Spinal cord (tissue), 10 donors: ENCODE results near the gene SLC39A5. TPM values are rescaled to one million over a fixed set of nuclear protein-coding genes. Genes with fewer than 3 reads are reported as not detected.
"Not testable (repeated sequence)": the region's sequence is repeated elsewhere in the genome, so short reads cannot be mapped to it uniquely, and the experiment has no call there.

Experiments used
- DNase-seq, 6 donors: peaks; one replicate each; pipeline versions ENCODE4 v3.0.0 to v3.0.0-alpha.2; 2013 to 2015; ENCODE audit warnings: low spot score in 6 of 6, low read depth in 4 of 6
- H3K27ac ChIP-seq: one replicate; pipeline ENCODE4 v1.5.1; 2013; ENCODE audit warnings: low read depth, low read length, control low read depth
- H3K27me3 ChIP-seq: one replicate; pipeline ENCODE4 v1.6.1; 2013; ENCODE audit warnings: low read length; ENCODE audit not compliant: control insufficient read depth, insufficient read depth
- H3K36me3 ChIP-seq: one replicate; pipeline ENCODE4 v1.6.1; 2013; ENCODE audit warnings: low read length; ENCODE audit not compliant: control insufficient read depth, insufficient read depth
- H3K4me1 ChIP-seq: one replicate; pipeline ENCODE4 v1.6.1; 2013; ENCODE audit warnings: low read length; ENCODE audit not compliant: control insufficient read depth, insufficient read depth
- H3K4me3 ChIP-seq: one replicate; pipeline ENCODE4 v1.5.1; 2013; ENCODE audit warnings: low read depth, low read length, control low read depth
- H3K9me3 ChIP-seq: one replicate; pipeline ENCODE4 v1.6.1; 2013; ENCODE audit warnings: low read length; ENCODE audit not compliant: control insufficient read depth, insufficient read depth
- WGBS: methylation state at CpG from one replicate; pipeline ENCODE4 v1.1.5; 2013; ENCODE audit warnings: missing lambda C conversion rate; ENCODE audit not compliant: insufficient coverage; 5-methylcytosine and 5-hydroxymethylcytosine counted together
- polyA plus RNA-seq, 2 donors: library from polyadenylated mRNA; unstranded; fragments of 120-200 nt; gene quantifications; one replicate each; pipeline ENCODE4 v1.2.1, GENCODE V29; 2013; ENCODE audit not compliant: insufficient read length in 2 of 2
- total RNA-seq, 2 donors: library from RNA; depleted of rRNA in 1 of 2; stranded (reverse); fragments of 120-200 nt in 1 of 2; fragments of >200 nt in 1 of 2; gene quantifications; one replicate each; pipeline versions ENCODE4 v1.2.3 to v1.2.4, GENCODE V29; 2013 to 2014
- donor health status: healthy.

SLC39A5 gene
- total and polyA plus RNA-seq, 4 donors = 0.60 to 1.9 (median 0.66) TPM; not detected in 1

- H3K27ac ChIP-seq, H3K36me3 ChIP-seq, H3K9me3 ChIP-seq, H3K4me3 ChIP-seq, H3K4me1 ChIP-seq, DNase-seq, H3K27me3 ChIP-seq: not testable (repeated sequence)
- WGBS = 87% methylated on average over 8 of the region's 11 CpGs
These were observed 32.9 kb upstream of the SLC39A5 start for GRCh38 chr12:56196818-56197550.

GRCh38 chr12:56197921-56198635 lies 31.8 kb upstream of the SLC39A5 start:
- no peaks in the 10 kb centered on the region for H3K9me3 ChIP-seq
- no peaks in the 10 kb centered on the region for H3K4me1 ChIP-seq
- DNase-seq = no peak
- no peaks in the 10 kb centered on the region for H3K27me3 ChIP-seq
- no peak overlapping the region for H3K4me3 ChIP-seq
- H3K27ac ChIP-seq = no peak overlapping the region
- no peaks in the 10 kb centered on the region for H3K36me3 ChIP-seq
- 96% methylated on average over 5 of the region's 9 CpGs for WGBS

GRCh38 chr12:56198836-56199235 lies 31.0 kb upstream of the SLC39A5 start:
- DNase-seq = no peak
- 100% methylated on average over 1 of the region's 1 CpG for WGBS
- Histone ChIP-seq H3K4me1 (no peaks in the 10 kb centered on the region), H3K27me3 (no peaks in the 10 kb centered on the region), H3K9me3 (no peaks in the 10 kb centered on the region), H3K27ac (no peak overlapping the region), H3K4me3 (no peak overlapping the region), H3K36me3 (no peaks in the 10 kb centered on the region)

- H3K4me1 ChIP-seq = no peaks in the 10 kb centered on the region
- no peak for DNase-seq
- peaks cover 26% of the 10 kb centered on the region for H3K36me3 ChIP-seq
- 67% methylated on average over 1 of the region's 1 CpG for WGBS
- no peaks in the 10 kb centered on the region for H3K9me3 ChIP-seq
- H3K4me3 ChIP-seq = no peak overlapping the region
- H3K27me3 ChIP-seq = no peaks in the 10 kb centered on the region
- no peak overlapping the region for H3K27ac ChIP-seq
These were observed 27.5 kb upstream of the SLC39A5 start for GRCh38 chr12:56202366-56202765.

GRCh38 chr12:56202838-56203237 lies 27.0 kb upstream of the SLC39A5 start:
- Histone ChIP-seq H3K4me1 (no peaks in the 10 kb centered on the region), H3K9me3 (no peaks in the 10 kb centered on the region), H3K27ac (no peak overlapping the region), H3K36me3 (peaks cover 28% of the 10 kb centered on the region), H3K27me3 (no peaks in the 10 kb centered on the region), H3K4me3 (no peak overlapping the region)
- no peak for DNase-seq
- WGBS = no CpG with 5 or more reads among the region's 2 CpGs

GRCh38 chr12:56204275-56204674 lies 25.6 kb upstream of the SLC39A5 start:
- Histone ChIP-seq H3K27ac (no peak overlapping the region), H3K36me3 (peaks cover 42% of the 10 kb centered on the region)

GRCh38 chr12:56205445-56205844 lies 24.4 kb upstream of the SLC39A5 start:
- no peak overlapping the region for H3K4me3 ChIP-seq

More at GRCh38 chr12:56204275-56204674, 25.6 kb upstream of the SLC39A5 start:
- no peaks in the 10 kb centered on the region for H3K4me1 ChIP-seq
- H3K9me3 ChIP-seq = no peaks in the 10 kb centered on the region
- no peak for DNase-seq
- no peaks in the 10 kb centered on the region for H3K27me3 ChIP-seq
- no peak overlapping the region for H3K4me3 ChIP-seq

GRCh38 chr12:56206452-56207166 lies 23.2 kb upstream of the SLC39A5 start:
- Histone ChIP-seq H3K27me3 (no peaks in the 10 kb centered on the region), H3K4me3 (no peak overlapping the region), H3K27ac (no peak overlapping the region), H3K9me3 (no peaks in the 10 kb centered on the region), H3K36me3 (peaks cover 64% of the 10 kb centered on the region), H3K4me1 (no peaks in the 10 kb centered on the region)
- WGBS = 50% methylated on average over 11 of the region's 14 CpGs
- peak in 2 of 6 donors; percentile 42 to 60 for DNase-seq

More at GRCh38 chr12:56205445-56205844, 24.4 kb upstream of the SLC39A5 start:
- H3K27ac ChIP-seq = no peak overlapping the region
- DNase-seq = no peak
- H3K27me3 ChIP-seq = no peaks in the 10 kb centered on the region
- H3K9me3 ChIP-seq = no peaks in the 10 kb centered on the region
- peaks cover 54% of the 10 kb centered on the region for H3K36me3 ChIP-seq
- no peaks in the 10 kb centered on the region for H3K4me1 ChIP-seq

GRCh38 chr12:56208006-56208405 lies 21.8 kb upstream of the SLC39A5 start:
- WGBS = 72% methylated on average over 6 of the region's 6 CpGs
- no peak for DNase-seq
- H3K4me1 ChIP-seq = no peaks in the 10 kb centered on the region
- no peak overlapping the region for H3K4me3 ChIP-seq
- peaks cover 77% of the 10 kb centered on the region for H3K36me3 ChIP-seq
- H3K9me3 ChIP-seq = no peaks in the 10 kb centered on the region
- no peaks in the 10 kb centered on the region for H3K27me3 ChIP-seq
- no peak overlapping the region for H3K27ac ChIP-seq
